Measurements from ENCODE around the gene VDR. TPM values are rescaled to one million over a fixed set of nuclear protein-coding genes. Genes with fewer than 3 reads are reported as not detected.

The VDR gene
- total RNA-seq, 3 donors from 2014 or later (not counting 1 experiment from before 2014, with no cell fraction given), result 1.1 to 2.5 (median 1.6) TPM

DNA sequence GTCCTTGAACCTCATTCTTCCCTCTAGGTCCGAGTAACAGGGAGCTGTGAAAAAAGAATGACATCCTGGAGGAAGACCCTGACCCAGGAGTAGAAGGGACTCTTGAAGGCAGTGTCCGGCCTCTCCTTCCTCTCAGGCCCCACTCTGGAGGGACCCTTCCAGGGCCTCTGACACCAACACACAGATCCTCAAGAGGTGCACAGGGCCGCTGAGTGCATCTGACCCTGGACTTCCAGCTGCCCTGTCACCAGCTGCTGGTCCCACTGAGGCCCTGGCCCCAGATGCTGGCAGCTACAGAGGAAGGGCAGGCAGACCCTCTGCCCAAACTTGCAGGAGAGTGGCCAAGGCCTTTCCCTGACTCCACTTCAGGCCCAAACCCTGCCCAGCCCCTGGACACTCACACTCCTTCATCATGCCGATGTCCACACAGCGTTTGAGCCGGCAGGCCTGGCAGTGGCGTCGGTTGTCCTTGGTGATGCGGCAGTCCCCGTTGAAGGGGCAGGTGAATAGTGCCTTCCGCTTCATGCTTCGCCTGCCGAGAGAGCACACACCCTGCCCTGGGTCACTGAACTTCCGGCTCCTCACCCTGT, 40.1 kb downstream of the VDR start:
- no peaks in the 10 kb centered on the region for H3K36me3 Mint-ChIP-seq
- H3K27me3 ChIP-seq (ENCODE audit: control insufficient read depth, insufficient read depth, low read length), result no peaks in the 10 kb centered on the region
- WGBS (ENCODE audit: insufficient coverage), result 95% methylated on average over 14 of the region's 14 CpGs
- H3K4me3 ChIP-seq (ENCODE audit: low read length), result no peak overlapping the region
- no peaks in the 10 kb centered on the region for H3K27me3 Mint-ChIP-seq (ENCODE audit: low read depth in 2 of 2)
- ATAC-seq, result no peak
- H3K4me1 Mint-ChIP-seq, result peaks cover 0 to 3% of the 10 kb centered on the region in 2 donors
- intact Hi-C loops (cut with micrococcal nuclease), result no loop called here
- no peaks in the 10 kb centered on the region for H3K36me3 ChIP-seq (ENCODE audit: control insufficient read depth, insufficient read depth, low read length)
- no peaks in the 10 kb centered on the region for H3K9me3 Mint-ChIP-seq
- H3K27ac ChIP-seq (ENCODE audit: low read length), result no peak overlapping the region
- H3K4me1 ChIP-seq (ENCODE audit: control insufficient read depth, insufficient read depth, low read length), result peaks cover 17% of the 10 kb centered on the region
- H3K9me3 ChIP-seq (ENCODE audit: control insufficient read depth, insufficient read depth, low read length), result no peaks in the 10 kb centered on the region
- no peak for DNase-seq
- TF ChIP-seq, protein P1, sequence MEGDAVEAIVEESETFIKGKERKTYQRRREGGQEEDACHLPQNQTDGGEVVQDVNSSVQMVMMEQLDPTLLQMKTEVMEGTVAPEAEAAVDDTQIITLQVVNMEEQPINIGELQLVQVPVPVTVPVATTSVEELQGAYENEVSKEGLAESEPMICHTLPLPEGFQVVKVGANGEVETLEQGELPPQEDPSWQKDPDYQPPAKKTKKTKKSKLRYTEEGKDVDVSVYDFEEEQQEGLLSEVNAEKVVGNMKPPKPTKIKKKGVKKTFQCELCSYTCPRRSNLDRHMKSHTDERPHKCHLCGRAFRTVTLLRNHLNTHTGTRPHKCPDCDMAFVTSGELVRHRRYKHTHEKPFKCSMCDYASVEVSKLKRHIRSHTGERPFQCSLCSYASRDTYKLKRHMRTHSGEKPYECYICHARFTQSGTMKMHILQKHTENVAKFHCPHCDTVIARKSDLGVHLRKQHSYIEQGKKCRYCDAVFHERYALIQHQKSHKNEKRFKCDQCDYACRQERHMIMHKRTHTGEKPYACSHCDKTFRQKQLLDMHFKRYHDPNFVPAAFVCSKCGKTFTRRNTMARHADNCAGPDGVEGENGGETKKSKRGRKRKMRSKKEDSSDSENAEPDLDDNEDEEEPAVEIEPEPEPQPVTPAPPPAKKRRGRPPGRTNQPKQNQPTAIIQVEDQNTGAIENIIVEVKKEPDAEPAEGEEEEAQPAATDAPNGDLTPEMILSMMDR (IDR thresholded peaks at IDR 0.05), result no peak
- no peak overlapping the region for H3K4me3 Mint-ChIP-seq
- no peak overlapping the region for H3K27ac Mint-ChIP-seq

DNA sequence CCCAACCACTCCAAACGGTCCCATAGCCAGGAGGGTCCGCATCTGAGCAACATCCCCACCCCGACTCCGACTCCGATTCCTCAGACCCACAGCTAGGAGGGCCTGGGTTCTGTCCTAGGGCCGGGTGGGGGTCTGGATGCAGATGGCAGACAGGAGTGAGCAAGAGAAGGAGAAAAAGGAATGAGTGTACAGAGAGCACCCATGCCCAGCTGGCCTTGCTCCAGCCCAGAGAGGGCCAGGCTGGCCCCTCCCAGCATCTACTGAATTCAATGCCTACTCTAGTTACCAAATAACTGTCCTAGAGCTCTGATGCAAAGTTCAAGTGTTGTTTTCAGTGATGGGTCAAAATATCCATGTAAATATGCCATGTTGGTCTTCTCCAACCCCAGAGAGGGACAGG, 40.8 kb downstream of the VDR start:
- no peaks in the 10 kb centered on the region for H3K27me3 ChIP-seq (ENCODE audit: control insufficient read depth, insufficient read depth, low read length)
- no peak overlapping the region for H3K4me3 ChIP-seq (ENCODE audit: low read length)
- H3K4me1 ChIP-seq (ENCODE audit: control insufficient read depth, insufficient read depth, low read length), result peaks cover 17% of the 10 kb centered on the region
- no peaks in the 10 kb centered on the region for H3K36me3 ChIP-seq (ENCODE audit: control insufficient read depth, insufficient read depth, low read length)
- no peak overlapping the region for H3K27ac ChIP-seq (ENCODE audit: low read length)
- no peaks in the 10 kb centered on the region for H3K27me3 Mint-ChIP-seq (ENCODE audit: low read depth in 2 of 2)
- DNase-seq (no peak), ATAC-seq (no peak)
- H3K9me3 Mint-ChIP-seq, result no peaks in the 10 kb centered on the region
- WGBS (ENCODE audit: insufficient coverage), result 99% methylated on average over 6 of the region's 6 CpGs
- no peak overlapping the region for H3K27ac Mint-ChIP-seq
- no peak overlapping the region for H3K4me3 Mint-ChIP-seq
- TF ChIP-seq, protein P1 (IDR thresholded peaks at IDR 0.05), result no peak
- H3K4me1 Mint-ChIP-seq, result no peaks in the 10 kb centered on the region
- intact Hi-C loops (cut with micrococcal nuclease), result no loop called here
- H3K36me3 Mint-ChIP-seq, result no peaks in the 10 kb centered on the region
- no peaks in the 10 kb centered on the region for H3K9me3 ChIP-seq (ENCODE audit: control insufficient read depth, insufficient read depth, low read length)

DNA sequence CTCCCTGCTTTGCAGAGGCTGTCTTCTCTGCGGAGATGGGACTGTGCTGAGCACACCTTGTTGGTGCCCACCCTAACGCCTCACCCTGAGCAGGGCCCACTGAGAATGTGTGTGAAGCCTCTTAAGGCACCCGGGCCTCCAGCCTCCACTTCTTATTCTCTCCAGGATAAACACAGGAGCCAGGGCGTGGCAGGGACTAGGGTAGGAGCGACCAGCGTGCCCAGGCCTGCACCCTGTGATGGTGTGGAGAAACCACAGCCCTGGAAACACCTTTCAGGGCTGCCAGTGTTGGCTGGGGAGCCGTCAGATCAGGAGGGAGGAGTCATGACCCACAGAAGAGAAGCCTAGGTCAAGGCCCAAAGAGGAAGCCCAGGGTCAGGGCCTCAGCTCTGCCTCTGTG, 41.3 kb downstream of the VDR start:
- peaks cover 12% of the 10 kb centered on the region for H3K4me1 ChIP-seq (ENCODE audit: control insufficient read depth, insufficient read depth, low read length)
- no peaks in the 10 kb centered on the region for H3K27me3 ChIP-seq (ENCODE audit: control insufficient read depth, insufficient read depth, low read length)
- no peak overlapping the region for H3K4me3 Mint-ChIP-seq
- H3K9me3 ChIP-seq (ENCODE audit: control insufficient read depth, insufficient read depth, low read length), result no peaks in the 10 kb centered on the region
- ATAC-seq (no peak), DNase-seq (no peak)
- 73% methylated on average over 5 of the region's 7 CpGs for whole genome bisulfite sequencing (ENCODE audit: insufficient coverage)
- H3K27ac Mint-ChIP-seq, result no peak overlapping the region
- no peaks in the 10 kb centered on the region for H3K27me3 Mint-ChIP-seq (ENCODE audit: low read depth in 2 of 2)
- H3K9me3 Mint-ChIP-seq, result no peaks in the 10 kb centered on the region
- no peaks in the 10 kb centered on the region for H3K36me3 ChIP-seq (ENCODE audit: control insufficient read depth, insufficient read depth, low read length)
- intact Hi-C loops (cut with micrococcal nuclease), result no loop called here
- TF ChIP-seq, protein P1 (IDR thresholded peaks at IDR 0.05), result no peak
- H3K36me3 Mint-ChIP-seq, result no peaks in the 10 kb centered on the region
- no peak overlapping the region for H3K4me3 ChIP-seq (ENCODE audit: low read length)
- no peak overlapping the region for H3K27ac ChIP-seq (ENCODE audit: low read length)
- no peaks in the 10 kb centered on the region for H3K4me1 Mint-ChIP-seq

DNA sequence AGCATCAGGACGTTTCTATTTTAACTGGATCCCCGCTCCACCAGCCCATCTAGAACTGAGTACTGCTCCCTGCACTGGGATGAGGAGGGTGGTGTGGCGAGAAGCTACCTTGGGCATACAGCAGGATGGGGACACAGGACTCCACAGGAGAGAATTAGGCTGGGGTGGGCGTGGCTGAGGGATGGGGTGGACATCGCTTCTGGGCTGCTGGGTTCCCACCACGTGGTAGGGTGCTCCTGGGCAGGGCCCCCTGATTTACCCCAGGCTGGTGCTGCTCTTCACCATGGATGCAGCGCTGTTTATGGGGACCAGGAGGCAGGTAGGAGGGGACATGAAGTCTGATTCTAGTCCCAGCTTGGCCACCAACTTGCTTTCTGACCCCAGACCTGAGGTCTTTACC, 41.9 kb downstream of the VDR start:
- Histone ChIP-seq H3K4me3 (ENCODE audit: low read length) (no peak overlapping the region), H3K27ac (ENCODE audit: low read length) (no peak overlapping the region), H3K27me3 (ENCODE audit: control insufficient read depth, insufficient read depth, low read length) (no peaks in the 10 kb centered on the region), H3K36me3 (ENCODE audit: control insufficient read depth, insufficient read depth, low read length) (no peaks in the 10 kb centered on the region), H3K9me3 (ENCODE audit: control insufficient read depth, insufficient read depth, low read length) (no peaks in the 10 kb centered on the region), H3K4me1 (ENCODE audit: control insufficient read depth, insufficient read depth, low read length) (peaks cover 6% of the 10 kb centered on the region)
- no peaks in the 10 kb centered on the region for H3K36me3 Mint-ChIP-seq
- H3K27ac Mint-ChIP-seq, result no peak overlapping the region
- TF ChIP-seq, protein P1 (IDR thresholded peaks at IDR 0.05), result no peak
- 95% methylated on average over 7 of the region's 7 CpGs for WGBS (ENCODE audit: insufficient coverage)
- H3K27me3 Mint-ChIP-seq (ENCODE audit: low read depth in 2 of 2), result no peaks in the 10 kb centered on the region
- no peaks in the 10 kb centered on the region for H3K4me1 Mint-ChIP-seq
- H3K9me3 Mint-ChIP-seq, result no peaks in the 10 kb centered on the region
- DNase-seq (no peak), ATAC-seq (no peak)
- no peak overlapping the region for H3K4me3 Mint-ChIP-seq
- intact Hi-C loops (cut with micrococcal nuclease), result no loop called here

All from natural killer cell (primary cell).